ENCODE data around the gene TBC1D1. TPM values are rescaled to one million over a fixed set of nuclear protein-coding genes. Genes with fewer than 3 reads are reported as not detected.
A peak's percentile ranks its signal among the peaks of the same experiment; 100 is the strongest.

The TBC1D1 gene
- total RNA-seq (2022) = 36.0 and 39.5 TPM in 2 replicates
- Bru-seq, nascent RNA = percentile 54 among the genes with signal in this experiment
- BruChase-seq, experiment 1, labeled RNA remaining after a 6-hour chase = percentile 46 among the genes with signal in this experiment
- BruChase-seq, experiment 2, labeled RNA remaining after a 2-hour chase = percentile 45 among the genes with signal in this experiment
- long read RNA-seq, full-length matches to known transcripts = 4 of 53 reads
- long read RNA-seq, partial matches to known transcripts = 15 of 53 reads
- long read RNA-seq, other reads (novel, unspliced or antisense) = 34 of 53 reads

GRCh38 chr4:37890801-37891259, at the start of gene TBC1D1:
Gene TBC1D1, plus strand, starts transcription at chr4:37891084. Its CDS starts 11,012 bp downstream, at chr4:37902096.
- no peak for TF ChIP-seq CTCF (IDR thresholded peaks at IDR 0.05; ENCODE audit: unreplicated experiment)
- no peaks in the 10 kb centered on the region for H3K36me3 Mint-ChIP-seq (ENCODE audit: insufficient read depth, unreplicated experiment)
- no peaks in the 10 kb centered on the region for H3K9me3 Mint-ChIP-seq (ENCODE audit: unreplicated experiment)
- peak within 1 kb of the TSS; percentile 72 for H3K4me3 Mint-ChIP-seq (ENCODE audit: unreplicated experiment)
- H3K27me3 Mint-ChIP-seq (ENCODE audit: insufficient read depth, unreplicated experiment) = no peaks in the 10 kb centered on the region
- H3K4me1 Mint-ChIP-seq (ENCODE audit: insufficient read depth, unreplicated experiment) = peaks cover 5% of the 10 kb centered on the region
- H3K27ac Mint-ChIP-seq (ENCODE audit: low read depth, unreplicated experiment) = no peak within 1 kb of the TSS
- intact Hi-C loops (cut with micrococcal nuclease) = loop anchor here (5.0 kb wide), 1 partner anchor 86 kb away; no protein-coding TSS in a partner anchor
- peak; percentile 38 for DNase-seq (ENCODE audit: unreplicated experiment)
- POLR2A ChIA-PET = interaction anchor here (0.6 to 1.6 kb wide), 4 partner anchors 14 to 65 kb away, joined by 3 to 13 read pairs (median 5); partner anchors contain the start of gene PGM2
- CTCF ChIA-PET = no interaction called here
- BruUV-seq (replicated peaks) = no TSS peak

GRCh38 chr4:37844204-37844603, 46.7 kb upstream of the TBC1D1 start:
- no peak for DNase-seq (ENCODE audit: unreplicated experiment)
- H3K27me3 Mint-ChIP-seq (ENCODE audit: insufficient read depth, unreplicated experiment) = no peaks in the 10 kb centered on the region
- H3K27ac Mint-ChIP-seq (ENCODE audit: low read depth, unreplicated experiment) = no peak overlapping the region
- ChIA-PET CTCF (interaction anchor here (0.6 kb wide), 2 partner anchors 19 to 37 kb away, joined by 3 read pairs; no protein-coding TSS in a partner anchor), POLR2A (no interaction called here)
- intact Hi-C loops (cut with micrococcal nuclease) = no loop called here
- H3K4me3 Mint-ChIP-seq (ENCODE audit: unreplicated experiment) = no peak overlapping the region
- BruUV-seq (replicated peaks) = no TSS peak
- no peaks in the 10 kb centered on the region for H3K4me1 Mint-ChIP-seq (ENCODE audit: insufficient read depth, unreplicated experiment)
- H3K36me3 Mint-ChIP-seq (ENCODE audit: insufficient read depth, unreplicated experiment) = peaks cover 87% of the 10 kb centered on the region
- no peak for TF ChIP-seq CTCF (IDR thresholded peaks at IDR 0.05; ENCODE audit: unreplicated experiment)
- H3K9me3 Mint-ChIP-seq (ENCODE audit: unreplicated experiment) = no peaks in the 10 kb centered on the region

- no peak overlapping the region for H3K4me3 Mint-ChIP-seq (ENCODE audit: unreplicated experiment)
- POLR2A ChIA-PET = interaction anchor here (1.0 to 3.4 kb wide), 3 partner anchors 9 to 19 kb away, joined by 3 to 9 read pairs (median 4); partner anchors contain the start of gene PGM2
- CTCF ChIA-PET = no interaction called here
- DNase-seq (ENCODE audit: unreplicated experiment) = no peak
- BruUV-seq (replicated peaks) = no TSS peak
- H3K27me3 Mint-ChIP-seq (ENCODE audit: insufficient read depth, unreplicated experiment) = no peaks in the 10 kb centered on the region
- H3K27ac Mint-ChIP-seq (ENCODE audit: low read depth, unreplicated experiment) = no peak overlapping the region
- H3K36me3 Mint-ChIP-seq (ENCODE audit: insufficient read depth, unreplicated experiment) = peaks cover 93% of the 10 kb centered on the region
- H3K4me1 Mint-ChIP-seq (ENCODE audit: insufficient read depth, unreplicated experiment) = no peaks in the 10 kb centered on the region
- no peaks in the 10 kb centered on the region for H3K9me3 Mint-ChIP-seq (ENCODE audit: unreplicated experiment)
- intact Hi-C loops (cut with micrococcal nuclease) = no loop called here
- TF ChIP-seq CTCF (IDR thresholded peaks at IDR 0.05; ENCODE audit: unreplicated experiment) = no peak
Observed at GRCh38 chr4:37845201-37845600, 45.7 kb upstream of the TBC1D1 start.

GRCh38 chr4:37847311-37847884, 43.5 kb upstream of the TBC1D1 start:
- ChIA-PET CTCF (interaction anchor here (1.0 kb wide), 1 partner anchor 12 kb away, joined by 3 read pairs; no protein-coding TSS in a partner anchor), POLR2A (interaction anchor here (0.6 to 3.4 kb wide), 3 partner anchors 10 to 181 kb away, joined by 3 to 9 read pairs (median 8); partner anchors contain the start of gene PGM2)
- intact Hi-C loops (cut with micrococcal nuclease) = no loop called here
- no peaks in the 10 kb centered on the region for H3K4me1 Mint-ChIP-seq (ENCODE audit: insufficient read depth, unreplicated experiment)
- BruUV-seq (replicated peaks) = no TSS peak
- no peaks in the 10 kb centered on the region for H3K9me3 Mint-ChIP-seq (ENCODE audit: unreplicated experiment)
- H3K36me3 Mint-ChIP-seq (ENCODE audit: insufficient read depth, unreplicated experiment) = peaks cover 96% of the 10 kb centered on the region
- DNase-seq (ENCODE audit: unreplicated experiment) = no peak
- H3K4me3 Mint-ChIP-seq (ENCODE audit: unreplicated experiment) = no peak overlapping the region
- peak overlapping the region; percentile 42 for H3K27ac Mint-ChIP-seq (ENCODE audit: low read depth, unreplicated experiment)
- TF ChIP-seq CTCF (IDR thresholded peaks at IDR 0.05; ENCODE audit: unreplicated experiment) = no peak
- H3K27me3 Mint-ChIP-seq (ENCODE audit: insufficient read depth, unreplicated experiment) = no peaks in the 10 kb centered on the region
